Occipital lobe (tissue), 2 donors: ENCODE data around the gene PGGHG. TPM values are rescaled to one million over a fixed set of nuclear protein-coding genes. Genes with fewer than 3 reads are reported as not detected.

Source experiments
- small RNA-seq: library from RNA; depleted of rRNA; stranded (forward); fragments of <200 nt; gene quantifications from one replicate; pipeline ENCODE3, GENCODE V24; 2014
- total RNA-seq: library from RNA; depleted of rRNA; stranded (reverse); fragments of >200 nt; gene quantifications from one replicate; pipeline ENCODE4 v1.2.3, GENCODE V29; 2014

Gene PGGHG
- total RNA-seq, 1 donor from 2014 or later: 1.4 TPM

Small RNA genes lying within 50 kb of the gene (small RNA-seq; reads per million reads assigned to genes)
- not detected for gene AC136475.6

Other genes with a start within 250 kb of the PGGHG start
- gene SCGB1C1, start 96.0 kb upstream of the PGGHG start, total RNA-seq: not detected
- gene BET1L, start 81.7 kb upstream of the PGGHG start, total RNA-seq: 5.3 TPM
- gene RIC8A, start 81.4 kb upstream of the PGGHG start, total RNA-seq: 91.7 TPM
- gene SIRT3, start 52.8 kb upstream of the PGGHG start, total RNA-seq: 11.1 TPM
- 80.3 TPM for gene PSMD13, start 52.1 kb upstream of the PGGHG start, total RNA-seq
- not detected for gene NLRP6, start 10.7 kb upstream of the PGGHG start, total RNA-seq
- gene IFITM5, start 10.4 kb downstream of the PGGHG start, total RNA-seq: not detected
- 1.6 TPM for gene IFITM2, start 18.7 kb downstream of the PGGHG start, total RNA-seq
- gene IFITM1, start 24.9 kb downstream of the PGGHG start, total RNA-seq: 6.9 TPM
- 5.5 TPM for gene IFITM3, start 31.7 kb downstream of the PGGHG start, total RNA-seq
- gene B4GALNT4, start 80.4 kb downstream of the PGGHG start, total RNA-seq: 99.5 TPM
- under 0.01 TPM for gene PKP3, start 105.1 kb downstream of the PGGHG start, total RNA-seq
- gene SIGIRR, start 125.9 kb downstream of the PGGHG start, total RNA-seq: 14.8 TPM
- gene ANO9, start 152.9 kb downstream of the PGGHG start, total RNA-seq: not detected
- gene PTDSS2, start 161.2 kb downstream of the PGGHG start, total RNA-seq: 21.8 TPM
- gene RNH1, start 218.1 kb downstream of the PGGHG start, total RNA-seq: 42.1 TPM
- 27.0 TPM for gene HRAS, start 246.4 kb downstream of the PGGHG start, total RNA-seq
- 1.1 TPM for gene LRRC56, start 248.4 kb downstream of the PGGHG start, total RNA-seq